Spleen (tissue), 11 donors: ENCODE results near the gene MMP20. TPM values are rescaled to one million over a fixed set of nuclear protein-coding genes. Genes with fewer than 3 reads are reported as not detected.

Source experiments
- DNase-seq: peaks from one replicate; pipeline ENCODE4 v3.0.0-alpha.2; 2020
- H3K27ac ChIP-seq, 8 donors: fragments of 200-600 bp; sonication (generic) in 7 of 8; 1 replicate in 4 of 8; 2 replicates in 4 of 8; pipeline versions ENCODE4 v1.5.0 to v1.8.0; 2016 to 2021; ENCODE audit warnings: inconsistent platforms in 4 of 8, mild to moderate bottlenecking in 4 of 8, moderate library complexity in 1 of 8
- H3K27me3 ChIP-seq, 7 donors: fragments of 200-600 bp; sonication (generic) in 6 of 7; replicated peaks in 1 of 7; 1 replicate in 4 of 7; 2 replicates in 3 of 7; pipeline versions ENCODE4 v1.5.0 to v1.8.0; 2016 to 2021; ENCODE audit warnings: inconsistent platforms in 3 of 7, mild to moderate bottlenecking in 1 of 7
- H3K36me3 ChIP-seq, 6 donors: fragments of 200-600 bp; sonication (generic) in 5 of 6; 1 replicate in 4 of 6; 2 replicates in 2 of 6; pipeline versions ENCODE4 v1.5.0 to v1.8.0; 2016 to 2021; ENCODE audit warnings: inconsistent platforms in 2 of 6
- H3K4me1 ChIP-seq, 6 donors: fragments of 200-600 bp; sonication (generic) in 5 of 6; 1 replicate in 3 of 6; 2 replicates in 3 of 6; pipeline versions ENCODE4 v1.5.0 to v1.8.0; 2016 to 2021; ENCODE audit warnings: inconsistent platforms in 3 of 6
- H3K4me3 ChIP-seq, 8 donors: fragments of 200-600 bp; sonication (generic) in 7 of 8; 1 replicate in 4 of 8; 2 replicates in 4 of 8; pipeline versions ENCODE4 v1.5.0 to v1.8.0; 2016 to 2021; ENCODE audit warnings: inconsistent platforms in 4 of 8, mild to moderate bottlenecking in 4 of 8, moderate library complexity in 2 of 8
- H3K9me3 ChIP-seq, 8 donors: fragments of 200-600 bp; sonication (generic) in 7 of 8; 1 replicate in 4 of 8; 2 replicates in 4 of 8; pipeline versions ENCODE4 v1.5.0 to v1.8.0; 2016 to 2021; ENCODE audit warnings: inconsistent platforms in 4 of 8
- POLR2A ChIP-seq, 3 donors: fragments of 450-650 bp; IDR thresholded peaks; one replicate each; pipeline ENCODE4 v1.5.1; 2017; ENCODE audit warnings: antibody characterized with exemption in 3 of 3, mild to moderate bottlenecking in 1 of 3
- POLR2AphosphoS5 ChIP-seq, 3 donors: sonication (generic); formaldehyde crosslinking; IDR thresholded peaks; one replicate each; pipeline ENCODE4 v1.5.1; 2017; ENCODE audit warnings: antibody characterized with exemption in 3 of 3
- WGBS, 5 donors: extraction: QIAGEN DNeasy Blood & Tissue Kit in 3 of 5; methylation state at CpG; one replicate each; pipeline versions ENCODE4 v1.1.5 to v1.1.7; 2013 to 2018; 5-methylcytosine and 5-hydroxymethylcytosine counted together
- intact Hi-C: fragments of 100-400 bp; cut with DNase I; formaldehyde crosslinking; loops from one replicate; pipeline ENCODE4 v1.15.0; 2023; ENCODE audit warnings: low total_unique reads
- polyA plus RNA-seq, 3 donors: library from polyadenylated mRNA; stranded (reverse); fragments of 200-250 nt; gene quantifications; one replicate each; pipeline ENCODE4 v1.2.1, GENCODE V29; 2013
- total RNA-seq, 7 donors: library from RNA; depleted of rRNA in 3 of 7; stranded (reverse); fragments of >200 nt in 3 of 7; fragmentation: NEBNext Ultra II Directional in 4 of 7; extraction: Animal tissue kit (Norgen Biotek cat#: 25700) in 4 of 7; gene quantifications; one replicate each; pipeline versions ENCODE4 v1.1.0 to v1.2.1, GENCODE V29; 2016 to 2021
- TF ChIP-seq, protein P1 (sequence below), 11 experiments: fragments of 200-600 bp in 7 of 11; fragments of 450-650 bp in 4 of 11; sonication (generic) in 4 of 11; IDR thresholded peaks in 8 of 11; conservative IDR thresholded peaks in 3 of 11; 1 replicate in 7 of 11; 2 replicates in 4 of 11; pipeline versions ENCODE4 v1.4.0 to v1.8.0; 2016 to 2021; ENCODE audit warnings: antibody characterized with exemption in 11 of 11, inconsistent platforms in 4 of 11, mild to moderate bottlenecking in 1 of 11
- donor health status: healthy with polysubstance abuse.
- donor health status: DM: no; HTN: no; CAD: no; lungs with moderate emphysema.
- donor health status: DM: no; HTN: no; CAD: no.
- donor health status: Bipolar disorder and iron deficiency.
- donor health status: healthy.
- donor health status: DM: no; HTN: no; CAD: no.
- donor health status: DM: yes; HTN: yes; CAD: no.

The MMP20 gene
- total and polyA plus RNA-seq, 10 donors: 0.11 TPM; not detected in 9

DNA sequence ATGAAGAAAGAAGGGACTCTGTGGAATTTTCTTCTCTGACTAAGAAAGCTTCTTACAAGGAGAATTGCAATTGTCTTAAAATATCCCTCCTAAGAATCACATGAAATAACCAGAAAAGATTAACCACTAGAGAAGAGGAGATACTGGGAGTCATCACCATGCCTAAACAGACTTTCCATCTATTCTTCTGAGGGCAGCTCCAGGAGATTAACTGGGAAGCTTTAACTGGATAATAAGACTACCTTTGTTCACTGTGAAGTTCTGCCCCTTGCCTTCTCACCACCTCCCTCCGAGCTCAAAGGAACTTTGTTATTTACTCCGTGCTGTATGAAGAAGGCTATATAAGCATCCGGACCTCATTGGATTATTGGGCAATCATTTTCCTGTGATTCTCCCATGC, 70.0 kb downstream of the MMP20 start:
- peaks cover 2 to 17% (median 9%) of the 10 kb centered on the region in 6 donors for H3K4me1 ChIP-seq
- 74 to 93% (median 88%) methylated on average over 3 of the region's 3 CpGs for WGBS, 5 donors
- H3K9me3 ChIP-seq: peaks cover 0 to 5% (median 0%) of the 10 kb centered on the region in 8 donors
- intact Hi-C loops: no loop called here
- TF ChIP-seq, protein P1, sequence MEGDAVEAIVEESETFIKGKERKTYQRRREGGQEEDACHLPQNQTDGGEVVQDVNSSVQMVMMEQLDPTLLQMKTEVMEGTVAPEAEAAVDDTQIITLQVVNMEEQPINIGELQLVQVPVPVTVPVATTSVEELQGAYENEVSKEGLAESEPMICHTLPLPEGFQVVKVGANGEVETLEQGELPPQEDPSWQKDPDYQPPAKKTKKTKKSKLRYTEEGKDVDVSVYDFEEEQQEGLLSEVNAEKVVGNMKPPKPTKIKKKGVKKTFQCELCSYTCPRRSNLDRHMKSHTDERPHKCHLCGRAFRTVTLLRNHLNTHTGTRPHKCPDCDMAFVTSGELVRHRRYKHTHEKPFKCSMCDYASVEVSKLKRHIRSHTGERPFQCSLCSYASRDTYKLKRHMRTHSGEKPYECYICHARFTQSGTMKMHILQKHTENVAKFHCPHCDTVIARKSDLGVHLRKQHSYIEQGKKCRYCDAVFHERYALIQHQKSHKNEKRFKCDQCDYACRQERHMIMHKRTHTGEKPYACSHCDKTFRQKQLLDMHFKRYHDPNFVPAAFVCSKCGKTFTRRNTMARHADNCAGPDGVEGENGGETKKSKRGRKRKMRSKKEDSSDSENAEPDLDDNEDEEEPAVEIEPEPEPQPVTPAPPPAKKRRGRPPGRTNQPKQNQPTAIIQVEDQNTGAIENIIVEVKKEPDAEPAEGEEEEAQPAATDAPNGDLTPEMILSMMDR (IDR thresholded peaks at IDR 0.05 in 8 of 11, conservative IDR thresholded peaks at IDR 0.05 in 3 of 11): no peak
- TF ChIP-seq POLR2A (IDR thresholded peaks at IDR 0.05) (no peak), POLR2AphosphoS5 (IDR thresholded peaks at IDR 0.05) (no peak)
- no peaks in the 10 kb centered on the region for H3K36me3 ChIP-seq
- H3K4me3 ChIP-seq: no peak overlapping the region
- no peaks in the 10 kb centered on the region for H3K27me3 ChIP-seq
- H3K27ac ChIP-seq: no peak overlapping the region
- DNase-seq: no peak

DNA sequence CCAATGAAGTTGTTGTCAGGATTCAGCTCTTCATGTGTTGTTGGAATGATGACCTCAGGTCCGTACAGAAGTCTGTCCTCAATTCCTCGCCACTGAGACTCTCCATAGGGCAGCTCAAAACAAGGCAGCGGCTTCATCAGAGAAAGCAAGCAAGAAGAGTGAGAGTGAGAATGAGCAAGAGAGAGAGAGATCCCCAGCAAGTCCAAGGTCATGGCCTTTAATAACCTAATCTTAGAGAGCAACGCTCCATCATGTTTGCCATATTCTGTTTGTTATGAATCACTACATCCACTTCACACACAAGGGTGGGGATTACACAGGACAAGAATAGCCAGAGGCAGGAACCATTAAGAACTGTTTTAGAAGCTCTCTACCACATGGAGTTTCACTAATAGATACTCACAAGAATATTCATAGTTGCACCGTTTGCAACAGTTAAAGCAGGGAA, 71.3 kb downstream of the MMP20 start:
- TF ChIP-seq POLR2A (IDR thresholded peaks at IDR 0.05) (no peak), POLR2AphosphoS5 (IDR thresholded peaks at IDR 0.05) (no peak)
- TF ChIP-seq, protein P1 (IDR thresholded peaks at IDR 0.05 in 8 of 11, conservative IDR thresholded peaks at IDR 0.05 in 3 of 11): no peak
- intact Hi-C loops: no loop called here
- 78 to 93% (median 79%) methylated on average over 5 of the region's 5 CpGs for WGBS, 5 donors
- no peak overlapping the region for H3K4me3 ChIP-seq
- peaks cover 0 to 5% (median 0%) of the 10 kb centered on the region in 8 donors for H3K9me3 ChIP-seq
- no peak overlapping the region for H3K27ac ChIP-seq
- H3K27me3 ChIP-seq: no peaks in the 10 kb centered on the region
- peaks cover 0 to 5% (median 0%) of the 10 kb centered on the region in 6 donors for H3K4me1 ChIP-seq
- DNase-seq: no peak
- no peaks in the 10 kb centered on the region for H3K36me3 ChIP-seq

DNA sequence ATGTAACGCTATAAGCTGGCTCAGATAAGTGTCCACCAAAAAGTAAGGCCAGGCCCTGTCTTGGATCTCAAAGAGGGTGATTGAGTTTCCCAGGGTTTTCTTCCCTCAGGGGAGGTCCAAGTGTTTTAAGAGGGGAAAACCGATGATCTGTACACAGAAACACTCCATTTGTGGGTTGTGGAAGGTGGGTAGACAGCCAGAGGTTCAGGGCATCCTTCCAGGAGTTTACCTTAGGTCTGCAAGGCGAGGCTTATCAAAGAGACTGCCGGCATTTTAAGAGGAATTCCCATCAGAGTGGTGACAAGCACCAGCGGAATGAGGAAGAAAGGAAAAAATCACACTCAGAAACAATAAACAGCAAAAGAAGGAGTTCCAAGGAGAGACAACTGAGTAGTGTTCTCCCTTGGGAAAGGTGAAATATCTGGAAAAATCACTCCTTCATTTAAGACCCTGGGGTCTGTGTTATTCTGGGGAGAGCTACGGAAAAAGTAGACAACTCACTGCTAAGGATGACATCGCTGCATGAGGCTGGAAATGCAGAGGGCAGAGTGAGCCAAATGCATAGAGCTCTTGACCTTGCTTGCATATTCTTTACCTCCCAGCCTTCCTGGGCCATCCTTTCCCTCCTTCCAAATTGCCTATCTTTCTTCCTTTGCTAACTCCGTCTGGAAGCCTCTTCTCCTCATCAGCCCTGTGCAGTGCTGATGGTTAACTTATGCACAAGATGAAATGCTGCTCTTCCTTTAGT, 72.5 kb downstream of the MMP20 start:
- no peak for DNase-seq
- Histone ChIP-seq H3K4me1 (peaks cover 0 to 5% (median under 1%) of the 10 kb centered on the region in 6 donors), H3K9me3 (no peaks in the 10 kb centered on the region), H3K36me3 (no peaks in the 10 kb centered on the region), H3K4me3 (no peak overlapping the region), H3K27me3 (no peaks in the 10 kb centered on the region), H3K27ac (no peak overlapping the region)
- no peak for TF ChIP-seq POLR2A (IDR thresholded peaks at IDR 0.05)
- TF ChIP-seq, protein P1 (IDR thresholded peaks at IDR 0.05 in 8 of 11, conservative IDR thresholded peaks at IDR 0.05 in 3 of 11): no peak
- no peak for TF ChIP-seq POLR2AphosphoS5 (IDR thresholded peaks at IDR 0.05)
- intact Hi-C loops: no loop called here
- WGBS, 5 donors: 71 to 89% (median 85%) methylated on average over 8 of the region's 8 CpGs

DNA sequence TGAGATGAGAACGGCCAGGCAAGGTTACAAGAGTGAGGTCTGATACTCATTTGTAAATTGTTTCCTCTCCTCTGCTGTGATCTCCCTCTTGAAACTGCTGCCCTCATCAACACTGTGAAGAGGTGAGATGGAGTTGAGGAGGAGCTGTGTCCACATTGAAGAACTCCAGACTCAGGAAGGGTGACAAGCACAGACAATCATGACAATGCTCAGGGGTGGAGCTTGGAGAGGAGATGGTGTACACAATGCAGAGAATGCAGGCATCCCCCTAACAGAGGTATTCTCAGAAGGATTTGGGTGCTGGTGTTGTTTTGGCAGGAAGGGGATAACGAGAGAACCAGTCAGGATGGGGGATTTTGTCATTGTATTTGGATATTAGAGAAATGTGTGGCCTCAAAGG, 73.1 kb downstream of the MMP20 start:
- WGBS, 5 donors: 67 to 83% (median 80%) methylated on average over 2 of the region's 2 CpGs
- Histone ChIP-seq H3K36me3 (no peaks in the 10 kb centered on the region), H3K9me3 (no peaks in the 10 kb centered on the region), H3K27ac (no peak overlapping the region), H3K4me3 (no peak overlapping the region), H3K27me3 (no peaks in the 10 kb centered on the region), H3K4me1 (peaks cover 0 to 11% (median 6%) of the 10 kb centered on the region in 6 donors)
- no peak for DNase-seq
- intact Hi-C loops: no loop called here
- TF ChIP-seq POLR2A (IDR thresholded peaks at IDR 0.05) (no peak), POLR2AphosphoS5 (IDR thresholded peaks at IDR 0.05) (no peak)
- TF ChIP-seq, protein P1 (IDR thresholded peaks at IDR 0.05 in 8 of 11, conservative IDR thresholded peaks at IDR 0.05 in 3 of 11): no peak
